HG02852 (cell line): ENCODE data around the gene TFPI2.
"Not testable (repeated sequence)": the region's sequence is repeated elsewhere in the genome, so short reads cannot be mapped to it uniquely, and the experiment has no call there.

Experiments
- ATAC-seq: cut with Tn5 transposase; IDR thresholded peaks from one replicate; pipeline ENCODE4 v1.9.1; 2021; ENCODE audit warnings: mild to moderate bottlenecking, moderate library complexity; ENCODE audit not compliant: unreplicated experiment

Gene TFPI2

GRCh38 chr7:93890464-93891068 lies at the start of gene TFPI2:
TFPI2 (minus strand) TSS chr7:93890753; CDS start chr7:93890678, 75 bp downstream.
- peak; percentile 45 for ATAC-seq

GRCh38 chr7:93938293-93938692 lies 47.7 kb upstream of the TFPI2 start:
- ATAC-seq = no peak

- ATAC-seq = no peak
Measured at GRCh38 chr7:93937818-93938217, 47.3 kb upstream of the TFPI2 start.

GRCh38 chr7:93935102-93935501 lies 44.5 kb upstream of the TFPI2 start:
- ATAC-seq = no peak

GRCh38 chr7:93933156-93933555 lies 42.6 kb upstream of the TFPI2 start:
- no peak for ATAC-seq

- ATAC-seq = no peak
Measured at GRCh38 chr7:93931655-93932054, 41.1 kb upstream of the TFPI2 start.

GRCh38 chr7:93927585-93927984 lies 37.0 kb upstream of the TFPI2 start:
- ATAC-seq = no peak

GRCh38 chr7:93926800-93927199 lies 36.2 kb upstream of the TFPI2 start:
- ATAC-seq = no peak

- no peak for ATAC-seq
Measured at GRCh38 chr7:93923942-93924341, 33.4 kb upstream of the TFPI2 start.

- ATAC-seq = no peak
Measured at GRCh38 chr7:93923296-93923695, 32.7 kb upstream of the TFPI2 start.

GRCh38 chr7:93921607-93922566 lies 31.3 kb upstream of the TFPI2 start, which contains the start of gene GNG11:
GNG11 (plus strand) TSS chr7:93921735; CDS start chr7:93922138, 403 bp downstream.
- peak; percentile 93 for ATAC-seq

- ATAC-seq = no peak
Measured at GRCh38 chr7:93921186-93921585, 30.6 kb upstream of the TFPI2 start.

- no peak for ATAC-seq
Measured at GRCh38 chr7:93920496-93921182, 30.1 kb upstream of the TFPI2 start.

- not testable (repeated sequence) for ATAC-seq
Measured at GRCh38 chr7:93916315-93916714, 25.8 kb upstream of the TFPI2 start.

GRCh38 chr7:93915888-93916287 lies 25.3 kb upstream of the TFPI2 start:
- ATAC-seq = peak; percentile 54

GRCh38 chr7:93915206-93915842 lies 24.8 kb upstream of the TFPI2 start:
- not testable (repeated sequence) for ATAC-seq

- no peak for ATAC-seq
Measured at GRCh38 chr7:93914581-93915066, 24.1 kb upstream of the TFPI2 start.

- no peak for ATAC-seq
Measured at GRCh38 chr7:93913197-93913596, 22.6 kb upstream of the TFPI2 start.

- ATAC-seq = peak; percentile 73
Measured at GRCh38 chr7:93911661-93912060, 21.1 kb upstream of the TFPI2 start.

GRCh38 chr7:93911242-93911641 lies 20.7 kb upstream of the TFPI2 start:
- ATAC-seq = not testable (repeated sequence)
